Parathyroid adenoma (tissue), 2 donors: ENCODE measurements around the gene NEGR1.

Experiments
- H2AFZ ChIP-seq: fragments of 300-600 bp; sonication (generic); one replicate; pipeline ENCODE4 v1.7.0; 2017; ENCODE audit warnings: antibody characterized with exemption, mild to moderate bottlenecking
- H3K27ac ChIP-seq: fragments of 300-600 bp; sonication (generic); one replicate; pipeline ENCODE4 v1.7.0; 2017
- H3K27me3 ChIP-seq: fragments of 300-600 bp; sonication (generic); one replicate; pipeline ENCODE4 v1.7.0; 2017; ENCODE audit warnings: low read length; ENCODE audit not compliant: control insufficient read depth, insufficient read depth
- H3K36me3 ChIP-seq: fragments of 300-600 bp; sonication (generic); one replicate; pipeline ENCODE4 v1.7.0; 2017; ENCODE audit warnings: low read length; ENCODE audit not compliant: control insufficient read depth, insufficient read depth
- H3K4me1 ChIP-seq: fragments of 300-600 bp; sonication (generic); one replicate; pipeline ENCODE4 v1.7.0; 2017; ENCODE audit warnings: control low read depth
- H3K4me2 ChIP-seq: fragments of 300-600 bp; sonication (generic); one replicate; pipeline ENCODE4 v1.7.0; 2017; ENCODE audit warnings: low read length
- H3K4me3 ChIP-seq: fragments of 300-600 bp; sonication (generic); one replicate; pipeline ENCODE4 v1.7.0; 2017; ENCODE audit warnings: low read depth, low read length
- H3K79me2 ChIP-seq: fragments of 300-600 bp; sonication (generic); one replicate; pipeline ENCODE4 v1.7.0; 2017; ENCODE audit warnings: control low read depth
- H3K9ac ChIP-seq: fragments of 300-600 bp; sonication (generic); one replicate; pipeline ENCODE4 v1.7.0; 2017; ENCODE audit warnings: mild to moderate bottlenecking
- H3K9me3 ChIP-seq: fragments of 300-600 bp; sonication (generic); one replicate; pipeline ENCODE4 v1.7.0; 2017; ENCODE audit warnings: low read length; ENCODE audit not compliant: control insufficient read depth
- CTCF ChIP-seq: fragments of 300-600 bp; sonication (generic); IDR thresholded peaks from one replicate; pipeline ENCODE4 v1.7.0; 2017; ENCODE audit warnings: antibody characterized with exemption, mild to moderate bottlenecking
- donor health status: primary hyperparathyroidism.

NEGR1 gene

GRCh38 chr1:71770121-71770520 is 512.2 kb downstream of the NEGR1 start:
- Histone ChIP-seq H3K27me3 (no peaks in the 10 kb centered on the region), H3K4me1 (no peaks in the 10 kb centered on the region), H3K9me3 (no peaks in the 10 kb centered on the region), H3K9ac (no peak overlapping the region), H3K36me3 (no peaks in the 10 kb centered on the region), H3K4me3 (no peak overlapping the region), H3K27ac (no peak overlapping the region), H3K4me2 (no peak overlapping the region), H3K79me2 (no peaks in the 10 kb centered on the region), H2AFZ (no peak overlapping the region)
- TF ChIP-seq CTCF, result no peak

- no peak overlapping the region for H3K9ac ChIP-seq
- H3K79me2 ChIP-seq, result no peaks in the 10 kb centered on the region
- H3K36me3 ChIP-seq, result no peaks in the 10 kb centered on the region
- H3K4me2 ChIP-seq, result no peak overlapping the region
- no peaks in the 10 kb centered on the region for H3K4me1 ChIP-seq
- TF ChIP-seq CTCF, result no peak
- H2AFZ ChIP-seq, result no peak overlapping the region
- H3K27me3 ChIP-seq, result no peaks in the 10 kb centered on the region
- H3K4me3 ChIP-seq, result no peak overlapping the region
- no peak overlapping the region for H3K27ac ChIP-seq
- H3K9me3 ChIP-seq, result no peaks in the 10 kb centered on the region
Measured at GRCh38 chr1:71766748-71767147, 515.6 kb downstream of the NEGR1 start.

- H3K36me3 ChIP-seq, result no peaks in the 10 kb centered on the region
Measured at GRCh38 chr1:71762514-71763255, 519.7 kb downstream of the NEGR1 start.

GRCh38 chr1:71755441-71755840 is 526.9 kb downstream of the NEGR1 start:
- no peak for TF ChIP-seq CTCF
- Histone ChIP-seq H3K4me2 (no peak overlapping the region), H3K4me1 (no peaks in the 10 kb centered on the region), H3K27me3 (no peaks in the 10 kb centered on the region), H3K27ac (no peak overlapping the region), H3K36me3 (no peaks in the 10 kb centered on the region), H3K9ac (no peak overlapping the region), H3K79me2 (no peaks in the 10 kb centered on the region), H3K9me3 (no peaks in the 10 kb centered on the region), H3K4me3 (no peak overlapping the region), H2AFZ (no peak overlapping the region)

More at GRCh38 chr1:71762514-71763255, 519.7 kb downstream of the NEGR1 start:
- H3K9ac ChIP-seq, result no peak overlapping the region
- no peak overlapping the region for H3K27ac ChIP-seq
- TF ChIP-seq CTCF, result no peak
- no peaks in the 10 kb centered on the region for H3K79me2 ChIP-seq
- no peaks in the 10 kb centered on the region for H3K4me1 ChIP-seq
- no peak overlapping the region for H3K4me2 ChIP-seq
- H2AFZ ChIP-seq, result no peak overlapping the region
- H3K27me3 ChIP-seq, result no peaks in the 10 kb centered on the region
- no peaks in the 10 kb centered on the region for H3K9me3 ChIP-seq
- no peak overlapping the region for H3K4me3 ChIP-seq

- Histone ChIP-seq H3K79me2 (no peaks in the 10 kb centered on the region), H3K27ac (no peak overlapping the region)
Measured at GRCh38 chr1:71753746-71754145, 528.6 kb downstream of the NEGR1 start.

More at GRCh38 chr1:71753746-71754145, 528.6 kb downstream of the NEGR1 start:
- H2AFZ ChIP-seq, result no peak overlapping the region
- no peak overlapping the region for H3K9ac ChIP-seq
- no peaks in the 10 kb centered on the region for H3K9me3 ChIP-seq
- no peaks in the 10 kb centered on the region for H3K27me3 ChIP-seq
- H3K36me3 ChIP-seq, result no peaks in the 10 kb centered on the region
- no peak for TF ChIP-seq CTCF
- no peaks in the 10 kb centered on the region for H3K4me1 ChIP-seq
- no peak overlapping the region for H3K4me3 ChIP-seq
- H3K4me2 ChIP-seq, result no peak overlapping the region
